ENCODE measurements around the gene ADSS1.
A peak's percentile ranks its signal among the peaks of the same experiment; 100 is the strongest.

The ADSS1 gene

DNA sequence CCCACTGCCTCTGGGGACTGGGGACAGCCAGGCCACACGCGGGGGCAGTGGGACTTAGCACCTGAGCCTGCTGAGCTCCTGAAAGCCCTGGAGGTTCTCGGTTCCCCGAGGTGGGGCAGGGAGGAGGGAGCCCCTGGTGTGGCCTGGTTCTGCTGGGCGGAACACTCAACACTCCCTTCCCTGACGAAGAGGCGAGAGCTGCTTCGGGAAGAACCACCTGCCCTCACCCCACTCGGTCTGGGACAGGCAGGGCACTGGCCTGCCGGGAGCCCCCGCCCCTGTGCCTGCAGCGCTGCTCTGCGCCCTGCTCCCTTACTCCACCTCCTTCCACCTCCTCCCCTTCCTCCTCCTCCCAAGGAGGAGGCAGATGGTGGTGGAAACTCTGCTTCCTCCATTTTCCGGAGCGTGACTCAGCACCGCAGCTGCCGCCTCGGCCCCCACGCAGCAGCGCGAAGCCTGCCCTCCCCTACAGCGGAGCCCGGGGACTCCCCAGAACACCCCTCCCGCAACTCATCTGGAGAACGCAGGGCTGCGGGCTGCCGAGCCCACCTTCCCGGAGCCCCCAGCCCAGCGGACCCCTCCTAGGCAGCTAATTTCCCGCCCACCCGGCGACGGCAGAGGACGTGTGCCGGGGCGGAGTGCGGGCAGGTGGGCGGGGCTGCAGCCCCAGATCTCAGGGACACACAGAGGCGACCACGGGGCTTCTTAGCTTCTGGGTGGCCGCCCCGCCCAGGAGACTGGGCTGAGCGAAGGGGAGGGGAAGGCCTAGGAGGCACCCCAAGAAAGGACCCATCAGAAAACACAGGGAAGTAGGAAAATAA, 46.3 kb upstream of the ADSS1 start:
- TF ChIP-seq EGR1 (IDR thresholded peaks at IDR 0.05) (0 out of 2 replicates have a peak, but pooled peaks have one; percentile 30), TCF12 (IDR thresholded peaks at IDR 0.05; ENCODE audit: low read depth) (no peak), EP300 (IDR thresholded peaks at IDR 0.05; ENCODE audit: borderline replicate concordance) (peak; percentile 26; the same call in 1 of the 2 replicates), ZBTB7A (IDR thresholded peaks at IDR 0.05; ENCODE audit: low read depth) (peak; percentile 99), TEAD4 (IDR thresholded peaks at IDR 0.05) (0 out of 2 replicates have a peak, but pooled peaks have one; percentile 5), YY1 (IDR thresholded peaks at IDR 0.05; ENCODE audit: low read depth) (peak; percentile 85), CREB1 (IDR thresholded peaks at IDR 0.05; ENCODE audit: low read depth) (0 out of 2 replicates have a peak, but pooled peaks have one; percentile 15), TAF1 (IDR thresholded peaks at IDR 0.05; ENCODE audit: low read depth) (peak; percentile 52; the same call in 1 of the 2 replicates)
- TF ChIP-seq, protein P1, sequence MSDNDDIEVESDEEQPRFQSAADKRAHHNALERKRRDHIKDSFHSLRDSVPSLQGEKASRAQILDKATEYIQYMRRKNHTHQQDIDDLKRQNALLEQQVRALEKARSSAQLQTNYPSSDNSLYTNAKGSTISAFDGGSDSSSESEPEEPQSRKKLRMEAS (IDR thresholded peaks at IDR 0.05), result peak; percentile 88
- TF ChIP-seq, protein P2, sequence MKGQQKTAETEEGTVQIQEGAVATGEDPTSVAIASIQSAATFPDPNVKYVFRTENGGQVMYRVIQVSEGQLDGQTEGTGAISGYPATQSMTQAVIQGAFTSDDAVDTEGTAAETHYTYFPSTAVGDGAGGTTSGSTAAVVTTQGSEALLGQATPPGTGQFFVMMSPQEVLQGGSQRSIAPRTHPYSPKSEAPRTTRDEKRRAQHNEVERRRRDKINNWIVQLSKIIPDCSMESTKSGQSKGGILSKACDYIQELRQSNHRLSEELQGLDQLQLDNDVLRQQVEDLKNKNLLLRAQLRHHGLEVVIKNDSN (IDR thresholded peaks at IDR 0.05), result no peak
- TF ChIP-seq, protein P3, sequence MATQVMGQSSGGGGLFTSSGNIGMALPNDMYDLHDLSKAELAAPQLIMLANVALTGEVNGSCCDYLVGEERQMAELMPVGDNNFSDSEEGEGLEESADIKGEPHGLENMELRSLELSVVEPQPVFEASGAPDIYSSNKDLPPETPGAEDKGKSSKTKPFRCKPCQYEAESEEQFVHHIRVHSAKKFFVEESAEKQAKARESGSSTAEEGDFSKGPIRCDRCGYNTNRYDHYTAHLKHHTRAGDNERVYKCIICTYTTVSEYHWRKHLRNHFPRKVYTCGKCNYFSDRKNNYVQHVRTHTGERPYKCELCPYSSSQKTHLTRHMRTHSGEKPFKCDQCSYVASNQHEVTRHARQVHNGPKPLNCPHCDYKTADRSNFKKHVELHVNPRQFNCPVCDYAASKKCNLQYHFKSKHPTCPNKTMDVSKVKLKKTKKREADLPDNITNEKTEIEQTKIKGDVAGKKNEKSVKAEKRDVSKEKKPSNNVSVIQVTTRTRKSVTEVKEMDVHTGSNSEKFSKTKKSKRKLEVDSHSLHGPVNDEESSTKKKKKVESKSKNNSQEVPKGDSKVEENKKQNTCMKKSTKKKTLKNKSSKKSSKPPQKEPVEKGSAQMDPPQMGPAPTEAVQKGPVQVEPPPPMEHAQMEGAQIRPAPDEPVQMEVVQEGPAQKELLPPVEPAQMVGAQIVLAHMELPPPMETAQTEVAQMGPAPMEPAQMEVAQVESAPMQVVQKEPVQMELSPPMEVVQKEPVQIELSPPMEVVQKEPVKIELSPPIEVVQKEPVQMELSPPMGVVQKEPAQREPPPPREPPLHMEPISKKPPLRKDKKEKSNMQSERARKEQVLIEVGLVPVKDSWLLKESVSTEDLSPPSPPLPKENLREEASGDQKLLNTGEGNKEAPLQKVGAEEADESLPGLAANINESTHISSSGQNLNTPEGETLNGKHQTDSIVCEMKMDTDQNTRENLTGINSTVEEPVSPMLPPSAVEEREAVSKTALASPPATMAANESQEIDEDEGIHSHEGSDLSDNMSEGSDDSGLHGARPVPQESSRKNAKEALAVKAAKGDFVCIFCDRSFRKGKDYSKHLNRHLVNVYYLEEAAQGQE (IDR thresholded peaks at IDR 0.05; ENCODE audit: low read depth), result no peak

DNA sequence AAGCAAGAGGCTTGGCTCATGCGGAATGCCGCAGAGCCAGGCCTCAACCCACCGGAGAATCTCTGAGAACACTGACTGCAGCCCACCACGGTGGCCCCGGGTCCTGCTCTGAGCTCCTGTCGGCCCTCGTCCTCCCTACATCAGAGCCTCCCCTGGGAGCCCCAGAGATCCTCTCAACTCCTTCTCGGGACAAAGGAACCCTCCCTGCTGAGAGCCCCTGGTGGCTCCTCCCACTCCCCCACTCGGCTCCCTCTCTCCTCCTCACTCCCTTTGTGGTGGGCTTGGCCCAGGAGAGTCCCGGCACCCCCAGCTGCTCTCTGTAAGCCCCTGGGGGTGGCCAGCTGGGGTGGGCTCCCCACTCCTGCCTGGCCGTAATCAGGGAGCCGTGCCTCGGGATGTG, 45.7 kb upstream of the ADSS1 start:
- no peak for TF ChIP-seq EP300 (IDR thresholded peaks at IDR 0.05; ENCODE audit: borderline replicate concordance)
- no peak; the same call in 1 of the 2 replicates for TF ChIP-seq TAF1 (IDR thresholded peaks at IDR 0.05; ENCODE audit: low read depth)
- no peak for TF ChIP-seq TCF12 (IDR thresholded peaks at IDR 0.05; ENCODE audit: low read depth)

DNA sequence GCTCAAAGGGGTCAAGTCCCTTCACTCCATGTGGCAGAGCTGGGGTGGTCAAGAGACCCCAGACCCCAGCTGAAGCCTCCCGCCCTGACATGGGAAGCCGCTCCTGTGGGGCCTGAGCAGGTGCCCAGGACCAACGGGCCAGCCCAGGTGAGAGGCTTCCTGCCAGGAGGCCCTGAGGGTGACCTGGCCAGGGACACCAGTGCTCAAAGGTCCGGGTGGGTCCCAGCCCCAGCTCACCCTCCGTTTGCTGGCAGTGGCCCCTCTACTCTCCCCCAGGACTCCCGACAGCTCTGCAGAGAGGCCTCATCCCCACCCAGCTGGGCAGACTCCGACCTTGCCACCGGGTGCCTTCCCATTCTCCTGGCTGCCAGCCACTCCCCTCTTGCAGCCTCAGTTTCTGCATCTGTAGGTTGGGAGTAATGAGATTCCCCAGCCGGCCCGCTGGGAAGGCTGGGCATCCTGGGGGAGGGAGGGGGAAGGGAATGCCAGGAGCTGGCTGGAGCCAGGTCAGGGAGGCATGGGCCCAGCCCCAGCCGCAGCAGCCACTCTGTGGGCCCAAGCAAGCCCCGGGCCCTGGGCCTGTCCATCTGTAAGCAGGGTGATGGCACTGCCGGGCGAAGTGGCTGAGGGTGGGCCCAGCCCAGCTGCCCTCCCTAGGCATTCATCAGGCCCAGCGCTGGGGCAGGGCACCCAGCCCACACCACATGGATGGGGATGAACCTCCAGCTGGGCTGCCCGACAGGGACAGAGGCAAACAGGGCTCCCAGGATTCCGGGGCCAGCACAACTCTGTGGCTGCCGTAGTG, 44.9 kb upstream of the ADSS1 start:
- TF ChIP-seq NFIC (IDR thresholded peaks at IDR 0.05) (no peak), TAF1 (IDR thresholded peaks at IDR 0.05; ENCODE audit: low read depth) (no peak), YY1 (IDR thresholded peaks at IDR 0.05; ENCODE audit: low read depth) (no peak)
- TF ChIP-seq, protein P1 (IDR thresholded peaks at IDR 0.05), result no peak

DNA sequence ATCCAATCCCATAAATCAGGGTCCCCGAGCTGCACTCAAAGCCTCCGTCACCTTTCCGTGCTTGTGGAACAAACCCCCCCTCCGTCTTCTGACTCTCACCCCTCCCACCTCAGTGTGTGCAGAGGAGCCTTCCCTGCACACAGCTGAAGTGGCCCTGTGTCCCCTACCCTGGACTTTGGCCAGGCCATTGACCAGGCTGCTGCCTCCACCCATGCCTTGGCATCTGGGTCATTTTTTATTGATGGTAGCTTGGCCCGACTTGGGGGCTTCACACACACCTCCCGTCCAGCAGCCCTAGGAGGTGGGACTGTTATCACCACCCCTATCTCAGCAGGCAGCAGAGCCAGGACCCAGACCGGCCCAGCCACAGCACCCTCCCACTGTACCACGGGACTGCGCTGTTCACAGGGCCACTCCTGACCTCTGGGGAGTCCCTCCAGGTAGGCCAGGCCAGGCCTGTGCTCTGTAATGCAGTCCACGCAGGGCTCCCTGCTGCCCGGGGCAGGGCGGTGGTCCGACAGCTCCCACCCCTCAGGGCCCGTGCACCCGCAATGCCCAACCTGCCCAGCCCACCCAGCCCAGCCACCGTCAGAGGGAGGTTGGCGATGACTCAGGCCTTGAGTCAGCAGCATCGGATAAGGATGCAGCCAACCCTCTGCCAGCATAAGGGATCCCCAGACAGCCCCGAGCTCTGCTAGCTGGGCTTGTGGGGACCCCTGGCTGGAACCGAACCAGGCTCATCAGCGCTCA, 43.8 kb upstream of the ADSS1 start:
- TF ChIP-seq ZBTB7A (IDR thresholded peaks at IDR 0.05; ENCODE audit: low read depth), result no peak
- TF ChIP-seq RAD21 (IDR thresholded peaks at IDR 0.05; ENCODE audit: low read depth), result no peak
- no peak for TF ChIP-seq EP300 (IDR thresholded peaks at IDR 0.05; ENCODE audit: borderline replicate concordance)
- no peak for TF ChIP-seq CEBPB (IDR thresholded peaks at IDR 0.05)
- TF ChIP-seq, protein P2 (IDR thresholded peaks at IDR 0.05), result no peak
- TF ChIP-seq NFIC (IDR thresholded peaks at IDR 0.05), result no peak
- no peak for TF ChIP-seq TCF12 (IDR thresholded peaks at IDR 0.05; ENCODE audit: low read depth)
- TF ChIP-seq FOXM1 (IDR thresholded peaks at IDR 0.05; ENCODE audit: borderline replicate concordance, low read depth), result no peak
- TF ChIP-seq, protein P1 (IDR thresholded peaks at IDR 0.05), result no peak
- TF ChIP-seq YY1 (IDR thresholded peaks at IDR 0.05; ENCODE audit: low read depth), result no peak
- no peak for TF ChIP-seq CREB1 (IDR thresholded peaks at IDR 0.05; ENCODE audit: low read depth)
- no peak for TF ChIP-seq TAF1 (IDR thresholded peaks at IDR 0.05; ENCODE audit: low read depth)
- no peak for TF ChIP-seq EGR1 (IDR thresholded peaks at IDR 0.05)
- TF ChIP-seq TEAD4 (IDR thresholded peaks at IDR 0.05), result no peak
- TF ChIP-seq, protein P3 (IDR thresholded peaks at IDR 0.05; ENCODE audit: low read depth), result no peak
